Transverse colon (tissue), 4 donors: ENCODE results near the gene WDR77.

ENCODE experiments used
- CTCF ChIP-seq, 5 experiments: fragments of 200-600 bp in 3 of 5; fragments of 450-650 bp in 2 of 5; sonication (generic) in 3 of 5; IDR thresholded peaks; 1 replicate in 2 of 5; 2 replicates in 3 of 5; pipeline ENCODE4 v1.5.1; 2016 to 2017; ENCODE audit warnings: antibody characterized with exemption in 5 of 5, inconsistent platforms in 3 of 5, mild to moderate bottlenecking in 2 of 5, moderate library complexity in 1 of 5
- EP300 ChIP-seq: sonication (generic); formaldehyde crosslinking; IDR thresholded peaks from one replicate; pipeline ENCODE4 v1.6.1; 2017; ENCODE audit warnings: antibody characterized with exemption, low read depth
- POLR2A ChIP-seq: fragments of 450-650 bp; IDR thresholded peaks from one replicate; pipeline ENCODE4 v1.6.1; 2016; ENCODE audit warnings: antibody characterized with exemption, mild to moderate bottlenecking, moderate library complexity
- POLR2AphosphoS5 ChIP-seq, 3 donors: sonication (generic); formaldehyde crosslinking; IDR thresholded peaks; one replicate each; pipeline ENCODE4 v1.6.1; 2016; ENCODE audit warnings: antibody characterized with exemption in 3 of 3

GRCh38 chr1:111489604-111490003 is 40.5 kb upstream of the WDR77 start:
- TF ChIP-seq CTCF (IDR thresholded peaks at IDR 0.05) = no peak
- TF ChIP-seq POLR2A = peak; percentile 38
- TF ChIP-seq POLR2AphosphoS5 (IDR thresholded peaks at IDR 0.05) = peak; percentile 29 to 49 (median 33)
- TF ChIP-seq EP300 = peak; percentile 86
